Stimulated activated CD4-positive, alpha-beta T cell treated with anti-CD3 and anti-CD28 coated beads, Interleukin-4, amount 100 ng/mL, for 4 hours (primary cell): ENCODE data around the gene AMBRA1.
A peak's percentile ranks its signal among the peaks of the same experiment; 100 is the strongest.

Experiments used
- DNase-seq, 2 experiments: peaks; one replicate each; pipeline ENCODE4 v3.0.0-alpha.2; 2020

AMBRA1 gene, protein sequence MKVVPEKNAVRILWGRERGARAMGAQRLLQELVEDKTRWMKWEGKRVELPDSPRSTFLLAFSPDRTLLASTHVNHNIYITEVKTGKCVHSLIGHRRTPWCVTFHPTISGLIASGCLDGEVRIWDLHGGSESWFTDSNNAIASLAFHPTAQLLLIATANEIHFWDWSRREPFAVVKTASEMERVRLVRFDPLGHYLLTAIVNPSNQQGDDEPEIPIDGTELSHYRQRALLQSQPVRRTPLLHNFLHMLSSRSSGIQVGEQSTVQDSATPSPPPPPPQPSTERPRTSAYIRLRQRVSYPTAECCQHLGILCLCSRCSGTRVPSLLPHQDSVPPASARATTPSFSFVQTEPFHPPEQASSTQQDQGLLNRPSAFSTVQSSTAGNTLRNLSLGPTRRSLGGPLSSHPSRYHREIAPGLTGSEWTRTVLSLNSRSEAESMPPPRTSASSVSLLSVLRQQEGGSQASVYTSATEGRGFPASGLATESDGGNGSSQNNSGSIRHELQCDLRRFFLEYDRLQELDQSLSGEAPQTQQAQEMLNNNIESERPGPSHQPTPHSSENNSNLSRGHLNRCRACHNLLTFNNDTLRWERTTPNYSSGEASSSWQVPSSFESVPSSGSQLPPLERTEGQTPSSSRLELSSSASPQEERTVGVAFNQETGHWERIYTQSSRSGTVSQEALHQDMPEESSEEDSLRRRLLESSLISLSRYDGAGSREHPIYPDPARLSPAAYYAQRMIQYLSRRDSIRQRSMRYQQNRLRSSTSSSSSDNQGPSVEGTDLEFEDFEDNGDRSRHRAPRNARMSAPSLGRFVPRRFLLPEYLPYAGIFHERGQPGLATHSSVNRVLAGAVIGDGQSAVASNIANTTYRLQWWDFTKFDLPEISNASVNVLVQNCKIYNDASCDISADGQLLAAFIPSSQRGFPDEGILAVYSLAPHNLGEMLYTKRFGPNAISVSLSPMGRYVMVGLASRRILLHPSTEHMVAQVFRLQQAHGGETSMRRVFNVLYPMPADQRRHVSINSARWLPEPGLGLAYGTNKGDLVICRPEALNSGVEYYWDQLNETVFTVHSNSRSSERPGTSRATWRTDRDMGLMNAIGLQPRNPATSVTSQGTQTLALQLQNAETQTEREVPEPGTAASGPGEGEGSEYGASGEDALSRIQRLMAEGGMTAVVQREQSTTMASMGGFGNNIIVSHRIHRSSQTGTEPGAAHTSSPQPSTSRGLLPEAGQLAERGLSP (N-terminal part only)

DNA sequence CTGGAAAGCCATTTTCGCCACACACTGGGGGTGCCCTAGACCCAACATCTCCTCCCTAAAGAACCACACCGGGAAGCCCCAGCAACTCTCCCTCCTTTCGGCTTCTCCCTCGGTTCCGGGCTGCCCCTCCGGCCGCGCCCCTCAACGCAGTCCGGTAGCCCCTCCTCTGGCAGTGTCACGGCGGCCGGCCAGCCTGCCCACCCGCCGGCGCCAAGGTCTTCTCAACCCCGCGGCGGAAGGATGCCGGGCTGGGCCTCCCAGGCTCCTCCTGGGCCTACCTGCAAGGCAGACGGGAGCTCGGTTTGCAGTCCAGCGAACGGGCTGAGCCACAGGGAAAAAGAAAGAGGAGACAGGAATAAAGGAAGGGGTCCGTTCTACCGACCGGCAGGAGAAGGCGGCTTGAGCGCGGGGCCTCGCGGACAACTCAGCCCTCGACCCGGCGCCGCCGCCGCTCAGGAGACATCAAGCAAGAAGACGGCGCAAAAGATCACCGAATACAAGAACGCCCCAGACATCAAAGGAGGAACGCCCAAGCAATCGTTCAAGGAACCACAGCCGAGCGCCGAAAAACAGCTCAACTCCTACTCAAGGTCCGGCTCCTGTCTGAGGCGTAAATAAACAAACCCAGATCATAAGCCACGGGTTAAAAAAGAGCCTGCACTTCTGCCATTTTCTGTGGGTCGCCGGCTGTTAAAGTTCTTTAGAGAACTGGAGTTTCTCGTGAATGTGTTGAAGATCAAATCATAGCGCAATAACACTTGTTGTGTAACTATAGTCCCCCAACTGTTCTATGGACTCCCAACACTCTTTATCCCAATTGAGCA lies at the start of gene AMBRA1:
Gene AMBRA1 (minus strand): TSS at position 474 of the 824 bp plus-strand sequence. CDS start 45,643 bp downstream, outside the sequence.
- DNase-seq, result peak; percentile 74

DNA sequence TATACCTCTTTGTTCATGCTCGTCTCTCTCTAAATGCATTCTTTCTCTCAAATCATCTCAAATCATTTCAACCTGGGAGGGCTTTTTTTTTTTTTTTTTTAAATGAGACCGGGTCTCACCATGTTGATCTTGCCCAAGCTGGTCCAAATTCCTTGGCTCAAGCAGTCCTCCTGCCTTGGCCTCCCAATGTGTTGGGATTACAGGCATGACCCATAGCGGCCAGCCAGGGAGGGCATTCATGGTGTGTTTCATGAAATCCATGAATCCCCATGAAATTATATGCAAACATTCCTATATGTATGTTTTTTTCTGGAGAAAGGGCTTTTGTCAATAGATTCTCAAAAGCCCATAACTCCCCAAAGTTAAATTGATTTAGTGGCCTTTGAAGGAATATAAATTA lies 49.7 kb upstream of the AMBRA1 start:
- DNase-seq, result no peak

DNA sequence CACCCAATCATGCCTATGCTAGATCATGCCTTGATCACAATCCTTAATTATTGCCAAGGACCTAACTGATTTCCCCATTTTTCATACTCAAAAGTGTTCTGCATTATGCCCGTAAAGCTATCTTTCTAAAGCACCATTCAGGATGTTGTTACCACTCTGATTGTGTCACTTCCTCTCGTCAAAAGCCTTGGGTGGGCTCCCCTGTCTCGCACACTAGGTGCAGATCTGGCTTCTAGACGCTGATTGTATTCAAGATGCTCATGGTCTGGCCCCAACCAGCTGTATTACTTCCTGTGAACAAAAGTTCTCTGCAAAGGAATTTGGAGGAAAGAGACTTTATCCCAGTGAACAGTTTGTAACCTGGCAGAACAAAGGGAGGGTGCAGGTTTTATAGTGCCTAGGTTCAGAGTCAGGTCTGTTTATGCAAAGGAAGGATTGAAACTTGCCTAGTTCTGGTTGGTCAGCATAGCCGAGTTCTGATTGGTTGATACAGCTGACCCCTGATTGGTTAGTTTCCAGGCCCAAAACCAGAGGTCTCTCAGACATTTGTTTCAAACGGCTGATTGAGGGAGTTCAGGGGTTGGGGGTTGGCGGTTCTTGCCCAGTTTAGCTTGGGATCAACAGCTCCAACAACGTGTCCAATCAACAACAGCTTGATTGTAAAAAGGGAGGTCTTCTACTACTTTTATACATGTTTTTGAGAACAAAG lies 49.0 kb upstream of the AMBRA1 start:
- DNase-seq, result no peak

DNA sequence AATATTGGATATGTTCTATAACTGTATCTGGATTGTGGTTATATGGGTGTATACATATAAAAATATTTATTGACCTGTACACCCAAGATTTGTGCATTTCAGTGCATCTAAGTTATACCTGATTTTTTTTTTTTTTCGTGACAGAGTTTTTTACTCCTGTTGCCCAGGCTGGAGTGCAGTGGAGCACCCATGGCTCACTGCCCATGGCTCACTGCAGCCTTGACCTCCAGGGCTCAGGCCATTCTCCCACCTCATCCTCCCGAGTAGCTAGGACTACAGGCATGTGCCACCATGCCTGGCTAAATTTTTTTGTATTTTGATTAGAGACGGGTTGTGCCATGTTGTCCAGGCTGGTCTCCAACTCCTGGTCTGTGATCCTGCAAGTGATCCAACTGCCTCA lies 47.8 kb upstream of the AMBRA1 start:
- DNase-seq, result no peak

DNA sequence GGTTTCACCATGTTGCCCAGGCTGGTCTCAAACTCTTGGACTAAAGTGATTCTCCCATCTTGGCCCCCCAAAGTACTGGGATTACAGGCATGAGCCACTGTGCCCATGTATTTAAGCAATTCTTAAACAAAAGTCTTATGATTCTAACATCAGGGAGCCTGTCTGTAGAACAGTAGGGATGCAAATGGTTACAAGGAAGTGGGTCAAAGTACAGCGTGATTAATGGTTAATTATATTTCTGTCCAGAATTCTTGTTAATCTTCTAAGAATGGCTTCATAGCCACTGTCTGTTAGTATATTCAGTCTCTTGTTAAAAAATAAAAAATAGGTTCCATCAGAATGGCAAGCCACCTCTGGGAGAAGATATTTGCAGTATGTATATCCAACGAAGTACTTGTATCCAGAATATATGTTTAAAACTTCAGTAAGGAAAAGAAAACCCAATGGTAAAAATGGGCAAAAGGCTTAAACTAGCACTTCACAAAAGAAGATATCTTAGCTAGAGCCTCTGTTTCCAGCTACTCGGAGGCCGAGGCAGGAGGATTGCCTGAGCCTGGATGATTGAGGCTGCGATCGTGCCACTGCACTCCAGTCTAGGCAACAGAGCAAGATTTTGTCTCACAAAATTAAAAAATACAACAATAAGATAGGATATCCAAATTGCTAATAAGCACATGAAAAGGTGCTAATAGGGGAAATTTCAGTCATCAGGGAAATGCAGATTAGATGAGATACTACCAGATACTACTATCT lies 46.4 kb upstream of the AMBRA1 start:
- DNase-seq, result no peak

DNA sequence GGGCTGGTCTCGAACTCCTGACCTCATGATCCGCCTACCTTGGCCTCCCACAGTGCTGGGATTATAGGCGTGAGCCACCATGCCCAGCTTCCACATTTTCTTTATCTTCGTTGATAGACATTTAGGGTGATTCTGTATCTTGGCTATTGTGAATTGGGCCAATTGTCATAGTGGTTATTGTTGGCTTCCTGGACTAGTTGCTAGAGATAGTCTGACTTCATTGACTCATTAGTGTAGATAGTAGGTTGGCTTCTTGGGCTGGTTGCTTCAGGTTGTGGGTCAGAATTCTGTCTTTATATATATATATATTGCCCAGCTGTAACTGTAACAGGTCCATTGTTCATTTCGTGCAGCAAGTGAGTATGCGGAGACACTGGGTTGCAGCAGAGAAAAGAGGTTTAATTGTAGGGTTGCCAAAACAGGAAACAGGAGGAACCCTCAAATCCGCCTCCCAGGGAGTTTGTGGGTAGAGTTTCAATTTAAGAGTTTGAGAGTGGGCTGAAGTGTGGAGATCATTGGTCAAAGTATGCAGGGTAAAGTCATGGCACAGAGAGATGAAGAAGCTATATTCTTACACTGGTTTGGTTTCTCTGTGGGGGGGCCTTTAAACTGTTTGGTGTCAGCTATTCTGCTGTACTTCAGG lies 45.5 kb upstream of the AMBRA1 start:
- no peak for DNase-seq

DNA sequence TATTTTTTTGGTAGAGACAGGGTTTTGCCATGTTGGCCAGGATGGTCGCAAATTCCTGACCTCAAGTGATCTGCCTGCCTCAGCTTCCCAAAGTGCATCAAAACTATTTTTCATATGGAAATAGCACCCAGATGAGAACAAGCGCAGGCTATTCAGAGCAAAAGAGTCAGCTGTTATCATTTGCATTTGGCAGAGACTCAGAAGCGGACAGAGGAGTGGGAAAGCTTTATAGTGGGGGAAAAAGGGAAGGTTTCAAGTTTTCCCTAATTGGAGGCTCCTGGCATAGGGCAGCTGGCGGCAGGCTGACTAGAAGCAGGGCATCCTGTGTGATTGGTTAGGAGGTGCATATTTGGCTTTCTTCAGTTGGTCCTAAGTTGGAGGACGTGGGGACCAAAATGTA lies 43.7 kb upstream of the AMBRA1 start:
- no peak for DNase-seq

DNA sequence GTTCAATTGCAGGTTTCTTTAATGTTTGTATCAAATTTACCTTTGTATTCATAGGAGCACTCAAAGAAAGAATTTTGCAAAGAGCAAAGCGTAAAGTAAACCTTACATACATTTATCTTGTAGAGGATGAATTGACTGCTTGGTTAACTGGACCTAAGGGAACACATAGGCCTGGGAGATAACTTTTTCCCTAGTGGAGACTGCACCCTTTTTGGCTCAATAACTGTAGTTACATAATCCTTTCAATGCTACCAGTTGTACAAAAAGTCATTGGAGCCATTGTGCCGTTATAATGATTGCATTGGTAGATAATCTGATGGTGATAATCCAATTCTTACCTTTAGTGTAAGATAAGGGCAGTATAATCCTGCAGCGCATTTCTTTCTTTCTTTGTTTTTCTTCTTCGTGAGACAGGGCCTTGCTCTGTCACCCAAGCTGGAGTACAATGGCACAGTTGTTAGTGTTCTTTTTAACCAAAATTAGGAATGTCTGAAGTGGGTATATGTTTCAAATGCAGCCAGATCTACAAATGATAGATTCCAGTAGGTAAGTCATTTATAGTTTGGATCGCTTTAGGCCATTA lies 41.8 kb upstream of the AMBRA1 start:
- DNase-seq, result no peak

DNA sequence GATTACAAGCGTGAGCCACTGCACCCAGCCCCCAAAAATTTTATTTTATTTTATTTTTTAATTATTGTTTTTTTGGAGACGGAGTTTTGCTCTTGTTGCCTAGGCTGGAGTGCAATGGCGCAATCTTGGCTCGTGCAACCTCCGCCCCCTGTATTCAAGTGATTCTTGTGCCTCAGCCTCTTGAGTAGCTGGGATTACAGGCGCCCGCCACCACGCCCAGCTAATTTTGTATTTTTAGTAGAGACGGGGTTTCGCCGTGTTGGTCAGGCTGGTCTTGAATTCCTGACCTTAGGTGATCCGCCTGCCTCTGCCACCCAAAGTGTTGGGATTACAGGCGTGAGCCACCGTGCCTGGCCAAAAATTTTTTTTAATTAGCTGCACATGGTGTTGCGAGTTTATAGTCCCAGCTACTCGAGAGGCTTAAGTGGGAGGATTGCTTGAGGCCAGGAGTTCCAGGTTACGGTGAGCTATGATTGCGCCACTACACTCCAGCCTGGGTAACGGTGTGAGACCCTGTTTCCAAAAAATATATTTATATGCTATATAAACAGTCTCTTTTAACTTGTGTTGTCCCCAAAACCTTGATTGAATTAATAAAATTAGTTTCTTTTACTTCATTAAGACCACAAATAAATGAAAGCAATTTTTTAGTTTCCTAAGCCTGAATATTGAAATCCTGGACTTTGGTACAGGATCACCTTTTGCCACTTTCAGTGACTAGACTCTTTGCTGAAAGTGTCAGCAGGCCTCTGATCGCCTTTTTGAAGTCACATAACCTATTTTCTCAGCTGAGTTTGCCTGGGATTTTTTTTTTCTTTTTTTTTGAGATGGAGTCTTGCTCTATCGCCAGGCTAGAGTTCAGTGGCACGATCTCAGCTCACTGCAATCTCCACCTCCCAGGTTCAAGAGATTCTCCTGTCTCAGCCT lies 39.7 kb upstream of the AMBRA1 start:
- no peak for DNase-seq

DNA sequence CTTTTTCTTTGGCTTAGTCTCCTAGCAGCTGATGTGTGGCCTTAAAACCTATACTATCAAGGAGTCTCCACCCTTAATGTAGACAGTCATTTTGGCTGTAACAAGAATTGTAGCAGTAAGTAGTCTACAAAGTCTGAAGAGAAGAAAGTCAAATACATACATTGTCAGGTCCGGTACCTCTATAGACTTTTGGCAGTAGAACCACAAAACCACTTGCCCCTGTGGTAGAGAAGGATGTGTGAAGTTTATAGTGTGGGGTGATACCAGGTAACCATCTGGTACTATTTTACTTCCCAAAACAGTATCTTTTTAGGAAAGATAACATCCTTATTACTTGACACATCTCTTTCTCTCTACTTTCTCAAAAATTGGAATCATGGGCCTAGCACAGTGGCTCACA lies 38.7 kb upstream of the AMBRA1 start:
- DNase-seq, result no peak

DNA sequence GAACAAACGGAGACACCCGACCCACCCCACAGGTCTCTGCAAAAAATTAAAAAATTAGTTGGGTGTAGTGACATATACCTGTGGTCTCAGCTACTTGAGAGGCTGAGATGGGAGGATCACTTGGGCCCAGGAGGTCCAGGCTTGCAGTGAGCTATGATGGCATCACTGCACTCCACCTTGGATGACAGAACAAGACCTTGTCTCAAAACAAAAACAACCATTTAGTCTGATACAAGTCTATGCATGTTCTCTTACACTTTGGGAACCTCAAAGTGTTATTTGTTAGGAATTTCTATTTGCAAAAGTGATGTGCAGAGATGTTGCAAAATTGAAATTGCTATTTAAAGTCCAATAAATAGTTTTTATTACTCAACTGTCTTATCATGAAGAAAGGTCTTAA lies 37.9 kb upstream of the AMBRA1 start:
- no peak for DNase-seq

DNA sequence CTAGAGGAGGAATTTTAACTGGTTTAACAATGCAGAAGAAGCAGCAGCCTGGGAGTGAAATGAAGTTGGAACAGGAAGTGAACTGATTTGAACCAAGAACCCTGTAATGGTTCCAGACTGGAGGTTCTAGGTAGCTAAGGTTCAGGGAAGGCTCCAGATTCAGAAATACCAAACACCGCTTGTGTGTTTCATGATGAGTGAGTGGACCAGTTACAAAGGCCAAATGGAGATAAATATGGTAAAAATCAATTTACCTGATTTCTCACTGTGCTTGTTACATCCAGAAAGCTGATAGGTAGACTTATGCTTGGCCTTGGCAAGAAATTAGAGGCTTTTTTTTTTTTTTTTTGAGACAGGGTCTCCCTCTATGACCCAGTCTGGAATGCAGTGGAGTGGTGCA lies 36.4 kb upstream of the AMBRA1 start:
- no peak for DNase-seq

DNA sequence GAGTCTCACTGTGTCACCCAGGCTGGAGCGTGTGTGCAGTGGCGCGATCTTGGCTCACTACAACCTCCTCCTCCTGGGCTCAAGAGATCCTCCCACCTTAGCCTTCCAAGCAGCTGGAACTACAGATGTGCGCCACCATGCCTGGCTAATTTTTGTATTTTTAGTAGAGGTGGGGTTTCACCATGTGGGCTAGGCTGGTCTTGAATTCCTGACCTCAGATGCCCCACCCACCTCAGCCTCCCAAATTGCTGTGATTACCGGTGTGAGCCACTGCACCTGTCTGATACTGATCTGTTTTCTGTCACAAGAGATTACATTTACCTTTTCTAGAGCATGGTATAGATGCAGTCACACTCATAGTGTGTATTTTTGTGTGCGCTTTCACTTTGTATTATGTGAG lies 35.1 kb upstream of the AMBRA1 start:
- no peak for DNase-seq

DNA sequence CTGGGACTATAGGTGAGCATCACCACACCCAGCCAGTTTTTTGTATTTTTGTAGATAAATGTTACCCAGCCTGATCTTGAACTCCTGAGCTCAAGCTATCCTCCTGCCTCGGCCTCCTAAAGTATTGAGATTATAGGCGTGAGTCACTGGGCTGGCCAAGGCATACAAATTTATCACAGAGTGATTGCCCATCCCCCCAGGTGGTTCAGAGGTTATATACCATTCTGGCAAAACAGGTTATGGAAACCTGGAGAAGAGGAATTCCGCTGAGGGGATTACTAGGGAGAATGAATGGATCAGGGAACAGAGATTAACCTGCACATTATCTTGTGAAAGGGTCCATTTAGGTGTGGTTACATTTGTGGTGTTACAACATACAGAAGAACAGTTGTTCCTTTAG lies 31.6 kb upstream of the AMBRA1 start:
- no peak for DNase-seq

DNA sequence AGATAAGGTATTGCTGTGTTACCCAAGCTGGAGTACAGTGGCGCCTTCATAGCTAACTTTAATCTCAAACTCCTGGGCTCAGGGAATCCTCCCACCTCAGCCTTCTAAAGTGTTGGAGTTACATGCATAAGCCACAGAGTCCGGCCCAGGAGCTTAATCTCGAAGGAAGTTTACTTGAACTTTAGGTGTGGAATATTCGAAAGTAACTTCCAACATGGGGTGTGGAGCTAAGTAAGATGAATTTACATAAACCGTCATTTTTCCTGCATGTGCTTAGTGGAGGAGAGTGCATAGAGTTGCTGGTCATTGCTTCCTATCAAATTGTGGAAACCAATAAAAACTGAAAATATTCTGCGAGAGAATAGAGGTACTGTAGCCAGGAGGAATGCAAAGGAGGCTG lies 25.0 kb upstream of the AMBRA1 start:
- no peak for DNase-seq

DNA sequence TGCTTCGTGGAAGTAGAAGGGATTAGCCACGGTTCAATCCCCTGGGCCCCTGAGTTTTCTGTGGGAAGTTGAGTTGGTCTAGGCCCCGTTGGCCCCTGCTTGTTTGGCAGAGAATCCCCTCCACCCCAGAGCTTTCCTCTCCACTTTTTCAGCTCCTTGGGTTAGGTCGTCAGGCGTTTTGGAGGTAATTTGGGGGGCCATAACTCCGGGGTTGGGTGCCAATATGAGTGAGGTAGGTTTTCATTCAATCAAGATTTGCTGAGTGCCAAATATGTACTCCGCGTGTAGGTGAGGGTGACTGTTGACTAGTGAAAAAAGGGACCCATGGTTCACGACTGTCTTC lies 24.1 kb upstream of the AMBRA1 start:
- no peak for DNase-seq

DNA sequence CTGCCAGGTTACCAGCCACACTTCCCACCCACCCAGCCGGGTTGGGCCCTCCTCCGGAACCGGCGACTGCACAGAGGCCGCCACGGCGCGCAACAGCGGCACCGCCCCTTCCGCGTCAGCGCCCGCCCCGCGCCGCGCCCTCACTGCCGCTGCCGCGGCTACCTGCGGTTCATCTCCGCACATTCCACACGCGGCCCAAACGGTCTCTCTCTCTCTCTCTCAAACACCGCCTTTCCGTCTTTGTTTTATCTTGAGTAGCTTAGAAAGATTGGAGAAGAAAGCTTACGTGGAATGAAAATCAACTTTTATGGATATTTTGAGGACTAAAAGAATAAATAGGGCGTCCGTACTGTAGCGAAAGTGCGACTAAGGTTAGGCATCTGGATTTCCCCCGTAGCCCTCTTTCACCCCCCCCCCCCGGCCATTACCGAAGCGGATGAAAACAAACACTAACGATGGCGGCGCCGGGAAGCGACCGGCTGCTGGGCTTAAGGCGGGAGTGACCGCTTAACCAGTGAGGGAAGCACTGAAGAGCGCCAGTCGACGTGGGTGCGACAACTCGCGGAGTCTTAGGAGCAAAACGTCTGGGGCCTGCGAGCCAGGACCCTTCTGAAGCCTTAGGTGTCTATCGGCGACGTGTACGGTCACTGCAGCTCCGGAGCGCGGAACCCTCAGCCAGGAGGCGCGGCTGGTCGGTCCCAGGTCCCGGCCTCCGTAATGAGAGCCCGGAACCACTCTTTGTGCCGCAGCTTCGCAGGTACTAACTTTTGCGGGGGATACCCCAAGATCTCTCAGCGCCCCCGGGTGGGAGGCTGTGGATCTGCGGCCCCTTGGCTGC lies 23.5 kb upstream of the AMBRA1 start, which contains the start of the genes ATG13 and HARBI1:
Gene ATG13 (plus strand): TSS at position 420 of the 838 bp plus-strand sequence. CDS start 26,739 bp downstream, outside the sequence.
Gene HARBI1 (minus strand): TSS at position 94 of the 838 bp plus-strand sequence. CDS start 990 bp downstream, outside the sequence.
- peak; percentile 92 for DNase-seq
